ENCODE data around the gene NNAT.

NNAT gene

GRCh38 chr20:37567331-37567665 is 46.2 kb downstream of the NNAT start:
- no peak for DNase-seq (ENCODE audit: low read depth)

- no peak for DNase-seq (ENCODE audit: low read depth)
Measured at GRCh38 chr20:37567671-37568588, 46.9 kb downstream of the NNAT start.

- no peak for DNase-seq (ENCODE audit: low read depth)
Measured at GRCh38 chr20:37570419-37570818, 49.4 kb downstream of the NNAT start.

- no peak for DNase-seq (ENCODE audit: low read depth)
Measured at GRCh38 chr20:37571033-37571432, 50.0 kb downstream of the NNAT start.
